GM18870 (cell line): ENCODE results near the gene TSC22D4.

Source experiments
- ATAC-seq: cut with Tn5 transposase; IDR thresholded peaks from one replicate; pipeline ENCODE4 v1.9.1; 2021; ENCODE audit warnings: moderate library complexity; ENCODE audit not compliant: unreplicated experiment

Gene TSC22D4

DNA sequence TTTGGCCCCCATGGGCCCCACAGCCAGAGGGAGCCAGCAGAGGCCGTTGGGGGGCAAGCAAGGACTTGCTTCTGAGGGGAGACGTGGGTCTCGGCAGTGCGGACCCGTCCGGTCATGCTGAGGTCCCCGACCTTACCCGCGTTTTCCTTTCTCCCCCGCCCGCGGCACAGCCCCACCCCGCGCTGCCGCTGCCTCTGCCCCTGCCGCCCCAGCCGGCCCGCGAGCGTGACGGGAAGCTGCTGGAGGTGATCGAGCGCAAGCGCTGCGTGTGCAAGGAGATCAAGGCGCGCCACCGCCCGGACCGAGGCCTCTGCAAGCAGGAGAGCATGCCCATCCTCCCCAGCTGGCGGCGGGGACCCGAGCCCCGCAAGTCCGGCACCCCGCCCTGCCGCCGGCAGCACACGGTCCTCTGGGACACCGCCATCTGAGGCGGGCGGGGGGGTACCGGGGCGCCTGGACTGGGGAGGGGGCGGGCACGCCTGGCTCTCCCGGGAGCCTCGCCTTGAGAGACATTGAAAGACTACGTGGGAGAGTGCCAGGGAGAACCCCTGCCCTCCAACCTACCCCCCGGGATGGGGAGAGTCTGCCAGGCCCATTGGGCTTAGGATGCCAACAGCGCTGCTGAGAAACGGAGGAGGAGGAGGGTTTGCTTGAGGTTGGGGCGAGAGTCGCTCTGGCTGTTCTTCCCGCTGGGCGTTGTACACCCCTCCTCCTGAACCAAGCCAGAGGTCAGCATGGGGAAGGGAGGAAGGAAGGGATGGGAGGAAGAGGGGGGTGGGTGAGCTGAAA is 14.7 kb upstream of the TSC22D4 start:
- no peak for ATAC-seq

DNA sequence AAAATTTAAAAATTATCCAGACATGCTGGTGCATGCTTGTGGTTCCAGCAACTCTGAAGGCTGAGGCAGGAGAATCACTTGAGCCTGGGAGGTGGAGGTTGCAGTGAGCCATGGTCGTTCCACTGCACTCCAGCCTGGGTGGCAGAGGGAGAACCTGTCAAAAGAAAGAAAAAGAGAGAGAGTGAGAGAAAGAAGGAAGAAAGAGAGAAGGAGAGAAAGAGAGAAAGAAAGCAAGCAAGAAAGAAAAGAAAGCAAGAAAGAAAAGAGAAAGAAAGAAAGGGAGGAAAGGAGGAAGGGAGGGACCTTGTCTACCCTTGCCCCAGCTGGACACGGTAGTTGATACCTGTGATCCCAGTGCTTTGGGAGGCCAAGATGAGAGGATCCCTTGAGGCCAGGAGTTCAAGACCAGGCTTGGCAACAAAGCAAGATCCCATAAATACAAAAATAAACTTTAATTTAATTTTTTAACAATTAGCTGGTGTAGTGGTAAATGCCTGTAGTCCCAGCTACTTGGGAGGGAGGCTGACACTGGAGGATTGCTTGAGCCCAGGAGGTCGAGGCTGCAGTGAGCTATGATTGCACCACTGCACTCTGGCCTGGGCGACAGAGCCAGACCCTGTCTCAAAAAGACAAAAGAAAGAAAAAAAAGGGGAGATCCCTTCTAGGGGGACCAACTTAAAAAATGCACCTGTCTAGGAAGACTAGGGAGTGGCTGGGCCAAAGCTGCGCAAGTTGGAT is 13.9 kb upstream of the TSC22D4 start:
- ATAC-seq, result no peak

DNA sequence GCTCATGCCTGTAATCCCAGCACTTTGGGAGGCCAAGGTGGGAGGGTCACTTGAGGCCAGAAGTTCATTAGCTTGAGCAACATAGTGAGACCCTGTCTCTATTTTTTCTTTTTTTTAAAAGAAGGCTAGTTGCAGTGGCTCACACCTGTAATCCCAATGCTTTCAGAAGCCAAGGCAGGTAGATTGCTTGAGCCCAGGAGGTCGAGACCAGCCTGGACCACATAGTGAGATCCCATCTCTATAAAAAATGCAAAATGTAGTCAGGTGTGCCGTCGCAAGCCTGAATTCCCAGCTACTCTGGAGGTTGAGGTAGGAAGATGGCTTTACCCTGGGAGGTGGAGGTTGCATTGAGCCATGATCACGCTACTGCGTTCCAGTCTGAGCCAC is 12.2 kb upstream of the TSC22D4 start:
- no peak for ATAC-seq

DNA sequence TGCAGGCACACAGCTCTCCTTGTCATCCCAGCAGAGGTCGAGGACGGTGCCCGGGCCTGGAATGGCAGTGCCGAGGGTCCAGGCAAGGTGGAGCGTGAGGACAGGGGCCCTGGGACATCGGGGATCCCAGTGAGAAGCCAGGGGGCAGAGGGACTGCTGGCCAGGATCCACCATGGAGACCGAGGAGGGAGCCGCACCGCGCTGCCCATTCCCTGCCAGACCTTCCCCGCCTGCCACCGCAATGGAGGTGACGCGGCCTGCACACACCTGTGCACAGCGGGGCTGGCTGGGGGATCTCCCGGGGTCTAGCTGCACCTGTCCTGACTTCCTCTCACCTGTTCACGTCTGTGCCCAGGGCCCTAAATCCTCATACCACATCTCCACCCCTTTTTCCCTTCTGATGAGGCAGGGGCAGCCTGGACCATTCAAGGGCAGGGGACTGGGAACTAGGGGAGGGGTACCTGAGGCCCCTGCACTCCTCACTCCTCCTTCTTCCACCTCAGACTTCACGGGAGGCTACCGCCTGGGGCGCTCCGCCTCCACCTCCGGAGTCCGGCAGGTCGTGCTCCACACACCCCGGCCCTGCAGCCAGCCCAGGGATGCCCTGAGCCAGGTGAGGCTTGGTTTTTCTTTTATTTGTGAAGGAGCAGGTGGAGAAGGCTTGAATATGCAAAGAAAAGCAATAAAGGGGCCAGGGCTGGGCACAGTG is 11.6 kb upstream of the TSC22D4 start:
- ATAC-seq, result no peak

DNA sequence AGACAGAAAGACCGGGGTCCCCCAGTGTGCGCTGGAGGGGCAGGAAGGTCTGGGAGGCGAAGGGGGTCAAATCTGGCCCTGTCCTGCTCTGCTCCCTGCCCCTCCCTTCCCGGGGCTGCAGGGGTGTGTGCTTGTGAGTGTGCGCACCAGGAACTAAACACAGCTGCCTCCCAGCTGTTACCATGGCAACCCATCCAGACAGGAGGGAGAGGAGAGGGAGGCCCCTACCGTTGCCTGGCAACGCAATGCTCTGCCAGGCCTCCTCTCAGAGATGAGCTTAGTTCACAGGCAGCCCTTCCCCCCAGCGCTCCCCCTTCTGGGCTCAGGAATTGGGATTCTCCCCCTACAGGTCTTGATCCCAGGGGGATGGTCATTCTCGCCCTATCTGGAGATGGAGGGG is 10.8 kb upstream of the TSC22D4 start:
- ATAC-seq, result no peak

DNA sequence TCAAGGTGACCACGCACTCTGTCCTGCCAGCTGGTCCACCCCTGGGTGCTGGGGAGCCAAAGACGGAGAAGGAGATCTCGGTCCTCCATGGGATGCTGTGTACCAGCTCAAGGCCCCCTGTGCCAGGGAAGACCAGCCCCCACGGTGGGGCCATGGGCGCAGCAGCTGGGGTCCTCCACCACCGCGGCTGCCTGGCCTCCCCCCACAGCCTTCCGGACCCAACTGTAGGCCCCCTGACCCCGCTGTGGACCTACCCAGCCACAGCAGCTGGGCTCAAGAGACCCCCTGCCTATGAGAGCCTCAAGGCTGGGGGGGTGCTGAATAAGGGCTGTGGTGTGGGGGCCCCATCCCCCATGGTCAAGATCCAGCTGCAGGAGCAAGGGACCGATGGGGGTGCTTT is 10.1 kb upstream of the TSC22D4 start:
- no peak for ATAC-seq

DNA sequence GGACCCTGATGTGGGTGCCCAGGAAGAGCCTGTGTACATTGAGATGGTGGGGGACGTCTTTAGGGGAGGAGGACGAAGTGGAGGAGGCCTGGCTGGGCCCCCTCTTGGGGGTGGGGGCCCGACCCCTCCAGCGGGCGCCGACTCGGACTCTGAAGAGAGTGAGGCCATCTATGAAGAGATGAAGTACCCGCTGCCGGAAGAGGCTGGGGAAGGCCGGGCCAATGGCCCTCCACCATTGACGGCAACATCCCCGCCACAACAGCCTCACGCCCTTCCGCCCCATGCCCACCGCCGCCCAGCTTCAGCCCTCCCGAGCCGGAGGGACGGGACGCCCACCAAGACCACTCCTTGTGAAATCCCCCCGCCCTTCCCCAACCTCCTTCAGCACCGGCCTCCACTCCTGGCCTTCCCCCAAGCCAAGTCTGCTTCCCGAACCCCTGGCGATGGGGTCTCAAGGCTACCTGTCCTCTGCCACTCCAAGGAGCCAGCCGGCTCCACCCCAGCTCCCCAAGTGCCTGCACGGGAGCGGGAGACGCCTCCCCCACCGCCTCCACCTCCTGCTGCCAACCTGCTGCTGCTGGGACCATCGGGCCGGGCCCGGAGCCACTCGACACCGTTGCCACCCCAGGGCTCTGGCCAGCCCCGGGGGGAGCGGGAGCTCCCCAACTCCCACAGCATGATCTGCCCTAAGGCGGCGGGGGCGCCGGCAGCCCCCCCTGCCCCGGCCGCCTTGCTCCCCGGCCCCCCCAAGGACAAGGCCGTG is 9.5 kb upstream of the TSC22D4 start:
- ATAC-seq, result no peak

DNA sequence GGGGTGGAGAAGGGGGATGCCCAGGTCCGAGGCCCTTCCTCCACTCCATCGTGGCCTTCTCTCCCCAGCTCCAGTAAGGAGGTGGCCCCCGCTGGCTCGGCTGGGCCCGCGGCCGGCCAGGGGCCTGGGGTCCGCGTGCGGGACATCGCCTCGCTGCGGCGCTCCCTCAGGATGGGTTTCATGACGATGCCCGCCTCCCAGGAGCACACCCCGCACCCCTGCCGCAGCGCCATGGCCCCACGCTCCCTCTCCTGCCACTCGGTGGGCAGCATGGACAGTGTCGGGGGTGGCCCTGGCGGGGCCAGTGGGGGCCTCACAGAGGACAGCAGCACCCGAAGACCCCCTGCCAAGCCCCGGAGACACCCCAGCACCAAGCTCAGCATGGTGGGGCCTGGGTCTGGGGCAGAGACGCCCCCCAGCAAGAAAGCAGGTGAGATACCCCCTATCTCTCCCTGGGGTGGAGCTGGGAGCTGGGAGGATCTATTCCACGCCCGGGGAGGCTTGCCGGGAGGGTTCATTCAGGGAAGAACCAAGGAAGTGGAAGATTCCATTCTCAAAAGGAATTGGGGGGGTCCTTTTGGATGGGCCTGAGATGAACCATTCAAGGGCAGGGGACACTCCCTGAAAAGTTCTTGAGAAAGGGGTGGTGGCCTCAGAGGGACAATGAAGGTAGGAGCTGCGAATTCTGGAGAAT is 7.9 kb upstream of the TSC22D4 start:
- no peak for ATAC-seq

DNA sequence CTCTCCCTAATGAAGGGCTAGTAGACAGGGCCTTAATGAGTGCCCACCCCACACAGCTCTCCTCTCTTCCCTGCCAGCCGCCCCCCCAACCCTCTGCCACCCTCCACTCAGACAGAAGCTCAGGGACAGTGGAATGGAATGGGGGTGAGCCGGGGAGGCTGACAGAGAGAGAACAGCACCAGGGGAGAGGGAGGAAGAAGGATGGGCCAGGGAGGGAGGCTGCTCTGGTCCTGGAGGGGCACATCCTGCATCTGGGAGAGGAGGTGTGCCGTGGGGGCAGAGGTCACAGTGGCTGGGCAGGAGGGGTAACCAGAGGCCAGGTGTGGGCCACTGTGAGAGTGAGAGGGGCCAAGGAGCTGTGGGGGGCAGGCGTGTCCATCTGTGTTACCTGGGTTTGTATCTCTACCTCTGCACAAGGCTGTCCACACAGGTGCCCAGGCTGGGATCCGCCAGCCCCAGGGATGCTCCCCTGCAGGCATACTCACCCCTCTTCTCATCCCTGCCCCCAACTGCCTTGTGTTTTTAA is 7.2 kb upstream of the TSC22D4 start:
- ATAC-seq, result no peak

DNA sequence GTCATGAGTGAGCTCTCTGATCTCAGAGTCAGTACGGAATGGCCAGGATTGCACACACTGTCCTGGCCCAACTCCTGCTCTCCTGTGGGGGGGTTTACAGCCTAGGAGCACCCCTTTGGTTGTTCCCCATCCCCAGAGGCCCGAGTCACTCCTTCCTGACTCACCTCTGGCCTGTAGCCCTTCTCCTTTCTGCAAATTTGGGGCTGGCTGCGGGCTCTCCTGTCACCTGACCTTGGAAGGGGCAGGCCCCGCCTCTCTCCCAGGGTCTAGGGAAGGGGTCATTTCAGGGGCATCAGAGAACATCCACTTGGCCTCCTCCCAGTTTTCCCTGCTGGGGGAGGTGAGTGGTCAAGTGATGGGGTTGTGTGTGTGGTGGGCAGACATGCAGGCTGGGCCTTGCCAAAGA is 6.5 kb upstream of the TSC22D4 start:
- no peak for ATAC-seq

DNA sequence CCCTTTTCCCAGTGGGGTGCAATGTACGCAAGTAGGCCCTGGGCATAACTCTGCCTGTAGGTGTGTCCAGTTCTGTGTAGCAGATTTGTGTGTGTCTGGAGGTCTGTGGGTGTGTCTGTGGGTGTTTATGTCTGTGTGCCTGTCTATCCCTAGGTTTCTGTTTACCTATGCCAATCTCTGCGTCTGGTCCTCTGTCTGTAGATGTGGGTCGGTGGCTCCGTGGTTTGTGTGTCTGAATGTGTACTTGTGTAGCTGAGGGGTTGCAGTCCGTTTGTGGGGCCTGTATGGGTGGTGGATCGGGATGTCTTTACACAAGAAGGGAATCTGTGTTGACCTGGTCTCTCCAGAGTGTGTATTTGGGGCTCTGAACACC is 5.6 kb upstream of the TSC22D4 start:
- no peak for ATAC-seq

DNA sequence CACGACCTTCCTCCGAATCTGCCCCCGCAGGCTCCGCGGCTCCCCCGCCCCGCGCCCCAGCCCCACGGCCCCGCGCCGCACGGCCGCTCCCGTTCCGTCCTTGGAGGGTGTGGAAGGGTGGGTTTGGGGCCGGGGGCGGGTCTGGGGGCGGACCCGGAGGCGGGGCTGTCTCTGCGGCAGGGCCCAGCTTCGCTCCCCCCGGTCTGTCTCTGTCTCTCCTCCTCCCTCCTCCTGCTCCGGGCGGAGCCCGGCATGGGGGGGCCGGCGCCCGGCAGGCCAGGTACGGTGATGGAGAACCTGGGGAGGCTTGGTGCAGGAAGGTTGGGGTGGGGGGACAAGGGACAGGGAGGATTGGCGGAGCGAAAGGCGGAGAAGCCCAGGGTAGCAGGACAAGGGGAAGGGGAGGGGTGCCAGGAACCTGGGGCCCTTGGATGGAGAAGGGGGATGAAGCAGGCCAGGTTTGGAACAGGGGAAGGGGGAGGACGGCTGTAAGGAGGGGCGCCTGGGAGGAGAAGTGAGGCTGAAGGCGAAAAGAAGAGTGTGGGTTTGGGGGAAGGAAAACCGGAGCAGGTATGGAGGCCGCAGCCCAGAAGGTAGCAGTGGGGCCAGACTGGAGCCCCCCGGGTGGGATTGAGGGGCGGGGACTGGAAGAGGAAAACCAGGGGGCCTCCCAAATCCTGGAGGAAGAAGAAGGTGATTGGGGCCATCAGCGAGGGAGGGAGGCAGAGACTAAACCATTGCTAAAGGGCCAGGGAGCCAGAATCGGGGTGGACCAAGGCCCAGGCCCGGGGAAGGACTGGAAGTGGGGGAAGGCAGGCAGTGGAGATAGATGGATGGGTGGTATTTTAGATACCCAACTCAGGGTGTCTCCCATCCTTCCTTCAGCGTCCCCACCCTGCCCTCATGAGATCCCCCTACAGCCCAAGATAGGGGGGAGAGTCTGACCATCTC is 5.0 kb upstream of the TSC22D4 start, which contains the start of gene NYAP1:
TSS of gene NYAP1 (plus strand) at position 206 of the 951 bp plus-strand sequence. CDS start 1,385 bp downstream, outside the sequence.
- ATAC-seq, result no peak

DNA sequence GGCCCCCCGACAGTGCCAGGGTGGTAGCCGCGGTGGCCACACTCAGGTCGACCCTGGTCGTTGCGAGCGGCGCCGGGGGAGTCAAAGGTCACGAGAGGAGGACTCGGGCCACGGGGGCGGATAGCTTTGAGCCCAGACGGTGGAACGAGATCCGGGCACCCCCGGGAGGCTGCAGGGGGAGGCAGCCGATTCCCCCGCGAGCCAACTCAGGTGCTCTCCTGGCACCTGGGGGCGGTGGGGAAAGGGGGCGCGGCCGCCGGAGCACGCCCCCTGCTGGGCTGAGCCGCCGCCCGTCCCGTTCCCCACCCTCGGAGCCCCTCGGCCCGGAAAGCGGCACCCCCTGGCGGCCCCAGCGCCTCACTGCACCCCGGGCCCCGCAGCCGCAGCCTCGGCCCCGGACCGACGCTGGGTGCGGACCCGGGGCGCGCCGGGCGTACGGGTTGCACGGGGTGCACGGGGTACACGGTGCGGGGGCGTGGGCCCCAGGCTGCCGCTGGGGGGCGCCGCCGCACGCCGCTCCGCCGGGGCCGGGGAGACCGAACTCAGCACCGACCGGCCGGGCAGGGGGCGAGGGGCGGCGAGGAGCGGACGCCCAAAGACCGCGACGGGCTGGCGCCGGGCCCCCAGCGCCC is 4.2 kb upstream of the TSC22D4 start:
- ATAC-seq, result no peak

DNA sequence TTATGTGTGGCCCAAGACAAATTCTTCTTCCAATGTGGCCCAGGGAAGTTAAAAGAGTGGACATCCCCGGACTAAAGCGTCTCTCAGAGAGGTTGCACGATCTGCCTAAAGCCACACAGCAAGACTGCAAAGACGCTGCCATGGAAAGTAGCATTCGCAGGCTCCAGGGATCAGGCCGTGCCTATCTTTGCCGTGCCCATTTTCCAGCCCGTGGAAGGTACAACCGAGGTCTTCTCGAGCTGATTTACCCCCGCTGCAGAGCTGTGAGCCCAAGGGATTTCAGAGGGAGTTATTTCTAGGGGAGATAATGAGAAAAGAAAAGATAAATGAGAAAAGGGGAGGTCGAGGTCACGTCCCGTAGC is 3.7 kb upstream of the TSC22D4 start:
- ATAC-seq, result no peak

DNA sequence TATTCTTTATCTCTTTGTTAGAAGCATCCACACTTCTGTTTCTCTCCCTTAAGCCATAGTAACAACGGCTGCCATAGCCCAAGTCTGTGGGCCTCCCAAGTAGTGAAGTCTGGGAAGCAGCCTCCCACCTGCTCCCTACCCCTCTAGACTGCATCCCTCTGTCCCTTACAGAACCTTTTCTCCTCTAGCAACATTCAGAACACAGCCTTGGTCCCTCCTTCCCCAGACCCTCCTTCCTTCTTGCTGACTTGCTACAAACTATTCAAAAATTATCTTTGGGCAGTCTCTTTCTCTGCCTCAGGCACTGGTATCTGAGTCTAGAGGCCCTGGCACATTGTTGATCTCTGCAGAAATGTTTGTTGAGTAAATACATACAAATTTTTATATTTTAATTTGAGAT is 2.5 kb upstream of the TSC22D4 start:
- no peak for ATAC-seq

DNA sequence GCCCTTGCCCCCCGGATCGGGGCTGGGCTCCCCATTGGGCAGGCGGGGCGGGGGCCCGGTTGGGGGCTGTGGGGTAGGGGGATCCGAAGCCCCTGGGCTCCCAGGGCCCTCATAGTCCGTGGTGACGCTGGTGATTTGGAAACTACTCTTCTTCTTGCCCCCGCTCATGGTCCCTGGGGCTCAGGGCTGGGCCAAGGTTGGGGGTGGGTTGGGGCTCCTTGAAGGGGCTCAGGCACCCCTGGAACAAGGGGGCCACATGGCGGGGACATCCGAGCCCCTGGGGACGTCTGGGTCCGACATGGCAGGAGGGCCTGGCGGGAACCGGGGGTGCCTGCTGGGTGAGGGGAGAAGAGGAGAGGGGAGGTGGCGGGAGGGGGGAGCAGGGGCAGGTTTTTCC is 1.1 kb downstream of the TSC22D4 start:
- ATAC-seq, result no peak

DNA sequence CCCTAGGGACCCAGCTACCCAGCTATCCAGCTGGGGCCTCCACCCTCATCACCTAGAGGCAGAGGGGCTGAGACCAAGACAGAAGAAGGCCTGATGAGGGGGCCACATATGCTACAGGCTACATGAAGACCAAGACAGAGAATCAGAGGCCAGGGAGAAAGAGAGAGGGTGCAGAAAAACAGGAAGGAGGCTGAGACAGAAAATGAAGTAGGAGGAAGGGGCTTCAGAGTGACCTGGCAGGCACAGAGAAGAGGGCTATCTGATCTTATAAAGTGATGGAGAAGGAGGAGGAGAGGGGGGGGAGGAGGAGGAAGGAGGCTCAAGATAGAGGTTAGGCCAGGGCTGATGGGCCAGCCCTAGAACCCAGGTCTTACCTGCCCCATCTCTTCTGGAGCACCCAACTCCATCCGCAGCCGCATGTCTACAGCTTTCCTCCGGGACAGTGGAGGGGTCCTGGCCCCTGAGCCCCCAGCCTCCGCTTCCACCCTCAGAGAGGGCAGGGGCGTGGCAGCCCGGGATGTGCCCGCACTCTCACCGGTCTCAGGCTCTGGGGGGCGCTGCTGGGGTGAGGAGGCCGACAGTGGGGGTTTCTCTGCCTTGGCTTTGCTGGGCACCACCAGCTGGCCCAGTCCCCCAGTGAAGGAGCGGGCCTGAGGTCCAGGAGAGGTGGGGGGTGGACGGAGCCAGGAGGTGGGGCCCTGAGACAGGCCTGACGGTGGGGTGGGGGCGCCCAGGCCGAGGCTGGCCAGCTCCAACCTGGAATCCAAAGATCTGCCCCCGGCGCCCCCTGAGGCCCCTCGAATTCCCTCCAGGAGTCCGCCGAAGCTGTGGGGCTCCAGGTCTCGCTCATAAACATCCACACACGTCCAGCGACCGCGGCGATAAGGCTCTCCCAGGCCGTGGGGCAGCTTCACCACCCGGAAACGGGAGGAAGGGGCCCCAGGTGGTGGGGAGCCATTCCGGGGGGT is 1.8 kb downstream of the TSC22D4 start:
- no peak for ATAC-seq
